Activated T-cell treated with anti-CD3 and anti-CD28 coated beads, Interleukin-2, amount 50 U/mL, for 24 hours (primary cell): ENCODE data around the gene FAM53A.

Source experiments
- DNase-seq: peaks from one replicate; pipeline ENCODE4 v3.0.0-alpha.2; 2020
- H3K27ac Mint-ChIP-seq: 2 replicates; pipeline ENCODE4 v1.8.0; 2020; ENCODE audit warnings: mild to moderate bottlenecking, mixed read lengths
- H3K27me3 Mint-ChIP-seq: 2 replicates; pipeline ENCODE4 v1.8.0; 2020; ENCODE audit warnings: mixed read lengths
- H3K36me3 Mint-ChIP-seq: 2 replicates; pipeline ENCODE4 v1.8.0; 2020; ENCODE audit warnings: low read depth, mixed read lengths
- H3K4me1 Mint-ChIP-seq: 2 replicates; pipeline ENCODE4 v1.8.0; 2020; ENCODE audit warnings: low read depth, mixed read lengths
- H3K4me3 Mint-ChIP-seq: 2 replicates; pipeline ENCODE4 v1.8.0; 2020; ENCODE audit warnings: mild to moderate bottlenecking, moderate library complexity, mixed read lengths
- H3K9me3 Mint-ChIP-seq: 2 replicates; pipeline ENCODE4 v1.8.0; 2020; ENCODE audit warnings: mixed read lengths

Gene FAM53A

DNA sequence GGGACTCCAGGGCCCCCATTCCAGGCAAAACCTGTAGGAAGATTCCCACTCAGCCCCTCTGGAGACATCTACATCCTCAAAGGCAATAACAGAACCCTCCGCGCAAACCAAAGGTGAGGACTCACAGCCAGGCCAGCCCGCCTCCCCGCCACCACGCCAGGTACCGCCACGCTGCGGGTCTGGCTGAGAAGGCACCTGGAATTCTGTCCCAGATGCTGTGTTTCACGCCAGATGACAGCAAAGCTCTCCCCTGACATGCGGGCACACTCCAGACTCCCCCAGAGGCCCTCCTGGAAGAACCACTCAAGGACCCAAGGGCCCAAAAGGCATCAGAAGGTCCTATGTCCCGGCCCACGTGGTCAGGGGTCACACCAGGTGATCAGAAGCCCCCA lies 59.6 kb downstream of the FAM53A start:
- Mint-ChIP-seq H3K4me3 (no peak overlapping the region), H3K27ac (no peak overlapping the region), H3K9me3 (no peaks in the 10 kb centered on the region), H3K27me3 (no peaks in the 10 kb centered on the region), H3K36me3 (no peaks in the 10 kb centered on the region), H3K4me1 (no peaks in the 10 kb centered on the region)
- no peak for DNase-seq

DNA sequence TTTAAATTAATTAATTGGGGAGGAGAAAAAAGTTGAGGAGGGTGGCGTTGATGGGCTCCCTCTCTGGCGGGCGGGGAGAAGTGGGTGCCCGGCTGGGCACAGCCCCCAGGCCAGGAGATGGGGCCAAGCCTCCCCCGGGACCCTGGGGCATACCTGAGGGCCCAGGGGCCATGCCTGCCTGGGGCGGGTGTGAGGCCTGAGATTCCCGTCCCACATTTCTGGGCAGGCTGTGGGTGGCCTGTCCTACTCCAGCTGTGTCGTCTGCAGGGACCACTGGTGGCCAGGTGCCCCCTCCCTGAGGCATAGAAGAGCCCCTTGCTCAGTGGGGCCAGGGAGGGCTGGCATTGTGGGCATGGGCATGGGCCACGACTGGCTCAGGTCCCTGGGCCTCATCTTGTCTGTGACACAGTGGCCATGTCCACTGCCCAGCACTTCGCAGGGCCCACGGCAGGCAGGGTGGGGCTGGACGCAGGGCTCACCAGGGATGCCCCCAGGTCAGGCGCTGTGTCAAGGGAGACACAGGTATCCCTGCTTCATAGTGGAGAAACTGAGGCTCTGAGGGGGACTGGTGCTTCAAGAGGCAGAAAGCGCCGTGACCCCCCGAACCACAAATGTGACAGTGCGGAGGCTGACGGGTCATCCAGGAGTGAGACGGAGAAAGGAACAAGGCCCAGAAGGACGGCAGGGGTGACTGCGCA lies 60.1 kb downstream of the FAM53A start:
- no peak for DNase-seq
- Mint-ChIP-seq H3K9me3 (no peaks in the 10 kb centered on the region), H3K27ac (no peak overlapping the region), H3K4me3 (no peak overlapping the region), H3K4me1 (no peaks in the 10 kb centered on the region), H3K27me3 (no peaks in the 10 kb centered on the region), H3K36me3 (no peaks in the 10 kb centered on the region)

DNA sequence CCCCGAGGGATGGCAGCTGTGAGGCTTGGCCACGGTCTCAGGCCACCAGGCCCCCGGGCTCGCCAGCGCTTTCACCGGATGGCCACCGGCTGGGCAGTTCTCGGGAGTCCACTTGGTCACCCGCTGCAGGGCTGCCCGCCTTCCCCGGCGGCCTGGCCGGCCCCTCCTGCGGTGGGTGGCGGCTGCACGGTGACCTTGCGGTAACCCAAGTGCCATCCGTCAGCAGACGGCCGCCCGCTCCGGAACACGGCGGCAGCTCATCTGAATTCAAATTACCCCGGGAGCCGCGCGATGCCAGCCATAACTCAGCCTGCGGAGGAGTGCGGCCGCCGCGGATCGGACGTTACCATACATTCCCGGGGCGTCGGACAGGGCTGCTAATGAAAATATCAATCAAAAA lies 60.7 kb downstream of the FAM53A start:
- H3K36me3 Mint-ChIP-seq: no peaks in the 10 kb centered on the region
- H3K4me3 Mint-ChIP-seq: no peak overlapping the region
- no peaks in the 10 kb centered on the region for H3K27me3 Mint-ChIP-seq
- H3K27ac Mint-ChIP-seq: no peak overlapping the region
- DNase-seq: no peak
- no peaks in the 10 kb centered on the region for H3K9me3 Mint-ChIP-seq
- H3K4me1 Mint-ChIP-seq: no peaks in the 10 kb centered on the region

DNA sequence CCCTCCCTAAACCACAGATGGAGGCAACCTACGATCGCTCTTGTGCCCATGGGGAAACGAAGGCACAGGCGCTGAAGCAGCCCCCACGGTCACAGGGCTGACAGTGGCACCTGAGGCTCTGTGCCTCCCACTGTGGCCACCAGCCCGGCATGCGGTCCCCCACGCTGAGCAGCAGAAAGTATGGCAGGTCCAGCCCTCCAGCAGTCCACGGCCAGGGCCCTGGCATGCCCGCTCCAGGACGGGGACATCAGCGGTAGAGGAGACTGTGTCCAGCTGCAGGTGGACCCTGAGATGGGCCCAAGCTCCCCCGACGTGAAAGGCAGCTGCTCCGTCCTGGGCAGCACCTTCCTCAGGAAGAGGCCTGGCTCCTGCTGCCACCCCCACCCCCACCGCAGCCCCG lies 61.2 kb downstream of the FAM53A start:
- H3K27ac Mint-ChIP-seq: no peak overlapping the region
- H3K27me3 Mint-ChIP-seq: no peaks in the 10 kb centered on the region
- no peak overlapping the region for H3K4me3 Mint-ChIP-seq
- H3K4me1 Mint-ChIP-seq: no peaks in the 10 kb centered on the region
- no peaks in the 10 kb centered on the region for H3K9me3 Mint-ChIP-seq
- no peaks in the 10 kb centered on the region for H3K36me3 Mint-ChIP-seq
- no peak for DNase-seq

DNA sequence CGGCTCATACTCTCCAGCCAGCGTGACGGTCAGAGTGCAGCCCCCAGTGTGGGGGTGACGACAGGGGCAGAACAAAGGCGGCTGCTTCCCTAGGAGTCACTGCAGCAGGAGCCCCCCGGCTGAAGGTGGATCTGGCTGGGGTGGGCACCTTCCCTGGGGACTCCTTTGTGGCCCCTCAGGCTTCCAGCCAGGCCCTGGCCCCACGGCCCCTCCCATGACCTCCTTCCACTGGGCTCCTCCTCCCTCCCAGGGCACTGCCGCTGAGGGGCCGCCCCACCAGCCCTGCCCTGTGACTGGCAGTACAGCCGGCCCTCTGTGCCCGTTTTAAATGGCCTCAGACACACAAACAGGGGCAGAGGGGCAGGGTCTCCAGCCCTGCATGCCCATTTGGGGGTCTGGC lies 61.9 kb downstream of the FAM53A start:
- no peaks in the 10 kb centered on the region for H3K36me3 Mint-ChIP-seq
- H3K27me3 Mint-ChIP-seq: no peaks in the 10 kb centered on the region
- H3K4me3 Mint-ChIP-seq: no peak overlapping the region
- no peak for DNase-seq
- H3K27ac Mint-ChIP-seq: no peak overlapping the region
- no peaks in the 10 kb centered on the region for H3K9me3 Mint-ChIP-seq
- no peaks in the 10 kb centered on the region for H3K4me1 Mint-ChIP-seq

DNA sequence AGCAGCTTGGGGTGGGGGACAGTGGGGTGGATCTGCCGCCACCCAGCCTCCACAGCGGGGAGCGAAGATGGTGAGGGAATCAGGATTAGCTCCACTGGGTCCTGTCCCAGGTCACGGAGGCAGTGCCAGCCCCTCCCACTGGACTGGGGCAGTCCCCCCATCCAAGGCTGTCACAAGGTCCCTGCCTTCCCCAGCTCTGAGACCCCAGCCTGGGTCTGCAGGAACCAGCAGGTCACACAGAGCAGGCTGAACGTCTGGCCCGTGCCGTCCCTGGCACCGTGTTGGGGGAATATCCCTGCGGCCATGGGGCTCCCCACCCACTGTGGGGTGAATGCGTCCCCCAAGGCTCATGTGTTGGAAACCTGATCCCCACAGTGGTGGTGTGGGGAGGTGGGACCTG lies 62.6 kb downstream of the FAM53A start:
- DNase-seq: no peak
- Mint-ChIP-seq H3K27me3 (no peaks in the 10 kb centered on the region), H3K27ac (no peak overlapping the region), H3K9me3 (no peaks in the 10 kb centered on the region), H3K36me3 (no peaks in the 10 kb centered on the region), H3K4me3 (no peak overlapping the region), H3K4me1 (no peaks in the 10 kb centered on the region)

DNA sequence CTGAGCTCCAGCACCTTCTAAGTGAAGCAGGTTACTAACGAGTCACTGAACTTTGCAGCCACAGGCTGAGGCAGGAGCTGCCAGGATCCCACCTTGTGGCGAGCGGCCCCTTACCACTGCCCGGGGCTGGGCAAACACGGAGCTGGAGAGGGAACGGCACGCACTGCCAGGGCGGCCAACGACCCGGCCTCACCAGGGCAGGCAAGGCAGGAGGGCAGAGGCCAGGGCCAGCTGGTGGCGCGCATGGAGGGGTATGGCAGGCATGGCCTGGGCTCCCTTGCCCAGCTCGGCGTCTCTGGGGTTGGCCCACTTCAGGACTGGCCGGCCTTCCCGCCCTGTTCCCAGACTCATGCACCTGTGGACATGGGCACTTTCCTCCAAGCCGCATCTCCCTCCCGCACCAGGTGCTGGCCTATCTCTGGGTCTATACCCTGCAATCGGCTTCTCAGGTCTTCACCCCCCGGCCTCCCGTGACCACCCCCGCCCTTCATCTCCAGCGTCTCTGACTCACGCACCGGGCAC lies 64.9 kb downstream of the FAM53A start:
- H3K27me3 Mint-ChIP-seq: no peaks in the 10 kb centered on the region
- H3K4me1 Mint-ChIP-seq: peaks cover 17% of the 10 kb centered on the region
- peaks cover 7% of the 10 kb centered on the region for H3K9me3 Mint-ChIP-seq
- DNase-seq: no peak
- H3K27ac Mint-ChIP-seq: no peak overlapping the region
- H3K4me3 Mint-ChIP-seq: no peak overlapping the region
- H3K36me3 Mint-ChIP-seq: no peaks in the 10 kb centered on the region

DNA sequence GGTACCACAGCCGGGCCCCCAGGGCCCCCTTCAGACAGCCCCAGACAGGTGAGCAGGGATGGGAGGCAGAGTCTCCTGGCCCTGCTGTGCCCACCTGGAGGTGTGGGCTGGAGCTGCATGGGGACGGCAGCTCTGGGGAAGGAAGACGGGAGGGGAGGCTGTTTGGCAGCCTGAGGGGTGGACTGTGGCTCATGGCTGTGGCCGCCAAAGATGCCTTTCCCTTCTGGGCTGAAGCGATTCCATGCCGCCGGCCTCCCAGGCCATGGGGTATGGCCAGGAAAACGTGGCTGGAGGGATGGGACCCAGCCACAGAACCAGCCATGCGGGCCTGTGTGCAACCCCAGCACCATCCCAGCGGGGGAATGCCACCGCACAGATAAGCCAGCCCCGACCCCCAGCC lies 65.7 kb downstream of the FAM53A start:
- no peaks in the 10 kb centered on the region for H3K36me3 Mint-ChIP-seq
- no peaks in the 10 kb centered on the region for H3K27me3 Mint-ChIP-seq
- no peak overlapping the region for H3K27ac Mint-ChIP-seq
- H3K4me1 Mint-ChIP-seq: peaks cover 19% of the 10 kb centered on the region
- DNase-seq: no peak
- no peak overlapping the region for H3K4me3 Mint-ChIP-seq
- peaks cover 7% of the 10 kb centered on the region for H3K9me3 Mint-ChIP-seq

DNA sequence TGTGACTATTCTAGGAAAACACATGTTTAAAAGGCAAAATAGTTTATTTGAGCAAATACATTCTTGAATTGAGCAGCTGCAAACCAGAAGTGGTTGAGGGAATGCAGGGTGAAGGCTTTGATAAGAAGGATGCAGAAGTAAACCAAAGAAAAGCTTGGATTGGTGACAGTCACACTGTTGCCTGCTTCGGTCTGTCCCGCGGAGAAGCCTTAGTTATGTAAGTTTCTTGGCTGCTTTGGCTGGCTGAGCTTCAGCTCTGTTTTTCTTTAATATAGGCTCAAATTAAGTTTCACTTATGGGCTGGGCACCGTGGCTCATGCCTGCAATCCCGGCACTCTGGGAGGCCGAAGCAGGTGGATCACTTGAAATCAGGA lies 67.6 kb downstream of the FAM53A start:
- H3K27me3 Mint-ChIP-seq: no peaks in the 10 kb centered on the region
- H3K4me3 Mint-ChIP-seq: no peak overlapping the region
- H3K9me3 Mint-ChIP-seq: peaks cover 7% of the 10 kb centered on the region
- H3K36me3 Mint-ChIP-seq: no peaks in the 10 kb centered on the region
- H3K4me1 Mint-ChIP-seq: peaks cover 19% of the 10 kb centered on the region
- no peak for DNase-seq
- H3K27ac Mint-ChIP-seq: no peak overlapping the region

DNA sequence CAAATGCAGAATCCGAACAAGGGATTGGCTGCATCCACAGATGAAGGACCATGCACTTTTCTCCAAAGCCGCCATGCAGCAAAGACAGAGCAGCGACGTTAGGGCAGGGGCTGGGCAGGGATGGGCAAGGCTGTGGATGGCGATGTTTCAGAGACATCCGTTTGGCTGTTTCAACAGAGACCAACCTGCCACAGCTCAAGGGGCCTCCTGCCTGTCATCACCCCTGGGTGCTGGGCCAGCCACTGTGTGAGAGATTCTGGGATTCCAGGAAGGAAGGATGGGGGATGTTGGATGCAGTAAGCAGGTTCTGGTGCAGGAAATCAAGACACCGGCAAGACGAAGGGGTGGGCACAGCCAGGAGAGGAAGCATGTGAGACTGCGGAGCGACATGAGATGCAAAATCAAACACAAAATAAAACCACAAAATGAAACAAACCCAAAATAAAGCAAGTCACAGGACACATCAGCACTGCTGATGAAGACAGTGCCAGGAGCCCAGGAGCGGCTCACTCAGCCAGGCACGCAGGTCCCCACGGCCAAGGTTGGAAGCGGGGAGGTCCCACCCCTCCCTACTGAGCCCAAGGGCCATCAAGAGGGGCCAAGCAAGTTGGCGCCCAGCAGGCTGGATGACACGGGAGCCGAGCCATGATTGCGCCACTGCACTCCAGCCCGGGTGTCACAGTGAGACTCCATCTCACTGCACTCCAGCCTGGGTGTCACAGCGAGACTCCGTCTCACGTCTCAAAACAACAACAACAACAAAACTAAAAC lies 68.1 kb downstream of the FAM53A start:
- H3K9me3 Mint-ChIP-seq: peaks cover 7% of the 10 kb centered on the region
- H3K27me3 Mint-ChIP-seq: no peaks in the 10 kb centered on the region
- H3K36me3 Mint-ChIP-seq: no peaks in the 10 kb centered on the region
- no peak for DNase-seq
- peaks cover 19% of the 10 kb centered on the region for H3K4me1 Mint-ChIP-seq
- H3K4me3 Mint-ChIP-seq: no peak overlapping the region
- H3K27ac Mint-ChIP-seq: no peak overlapping the region

DNA sequence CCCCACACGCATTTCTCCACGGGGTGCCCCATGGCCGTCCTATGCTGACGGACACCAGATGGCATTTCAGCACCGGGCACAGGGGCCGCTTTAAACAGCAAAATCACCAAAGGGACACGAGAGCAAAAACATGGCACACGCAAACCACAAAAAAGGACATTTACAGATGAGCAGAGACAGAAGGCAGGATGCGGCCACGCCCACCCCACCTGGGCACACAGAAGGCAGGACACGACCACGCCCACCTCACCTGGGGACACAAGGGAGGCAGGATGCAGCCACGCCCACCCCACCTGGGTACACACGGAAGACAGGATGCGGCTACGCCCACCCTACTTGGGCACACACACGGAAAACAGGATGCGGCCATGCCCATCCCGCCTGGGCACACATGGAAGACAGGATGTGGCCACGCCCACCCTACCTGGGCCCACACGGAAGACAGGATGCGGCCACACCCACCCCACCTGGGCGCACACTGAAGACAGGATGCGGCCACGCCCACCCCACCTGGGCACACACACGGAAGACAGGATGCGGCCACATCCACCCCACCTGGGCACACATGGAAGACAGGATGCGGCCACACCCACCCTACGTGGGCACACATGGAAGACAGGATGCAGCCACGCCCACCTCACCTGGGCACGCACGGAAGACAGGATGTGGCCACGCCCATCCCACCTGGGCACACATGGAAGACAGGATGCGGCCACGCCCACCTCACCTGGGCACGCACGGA lies 69.1 kb downstream of the FAM53A start:
- H3K36me3 Mint-ChIP-seq: no peaks in the 10 kb centered on the region
- H3K4me1 Mint-ChIP-seq: peaks cover 19% of the 10 kb centered on the region
- H3K27ac Mint-ChIP-seq: no peak overlapping the region
- no peak for DNase-seq
- peaks cover 7% of the 10 kb centered on the region for H3K9me3 Mint-ChIP-seq
- no peaks in the 10 kb centered on the region for H3K27me3 Mint-ChIP-seq
- H3K4me3 Mint-ChIP-seq: no peak overlapping the region

DNA sequence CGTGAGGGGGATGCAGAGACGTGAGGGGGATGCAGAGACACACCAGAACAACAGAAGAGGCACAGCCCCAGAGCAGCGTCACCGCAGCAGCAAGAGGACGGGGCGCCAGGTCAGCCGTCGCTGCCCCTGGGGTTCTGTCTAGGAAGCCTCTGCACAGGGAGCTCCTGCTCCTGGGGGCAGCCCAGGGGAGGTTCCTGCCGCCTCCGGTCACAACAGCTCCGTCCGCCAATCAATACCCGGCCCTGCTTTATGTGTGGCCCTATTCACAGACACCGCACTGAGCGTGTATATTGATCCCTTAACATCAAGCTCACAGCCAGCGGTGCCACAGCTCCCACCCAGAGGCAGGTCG lies 69.6 kb downstream of the FAM53A start:
- peaks cover 7% of the 10 kb centered on the region for H3K9me3 Mint-ChIP-seq
- no peak overlapping the region for H3K27ac Mint-ChIP-seq
- no peak overlapping the region for H3K4me3 Mint-ChIP-seq
- no peaks in the 10 kb centered on the region for H3K27me3 Mint-ChIP-seq
- no peak for DNase-seq
- peaks cover 19% of the 10 kb centered on the region for H3K4me1 Mint-ChIP-seq
- H3K36me3 Mint-ChIP-seq: no peaks in the 10 kb centered on the region

DNA sequence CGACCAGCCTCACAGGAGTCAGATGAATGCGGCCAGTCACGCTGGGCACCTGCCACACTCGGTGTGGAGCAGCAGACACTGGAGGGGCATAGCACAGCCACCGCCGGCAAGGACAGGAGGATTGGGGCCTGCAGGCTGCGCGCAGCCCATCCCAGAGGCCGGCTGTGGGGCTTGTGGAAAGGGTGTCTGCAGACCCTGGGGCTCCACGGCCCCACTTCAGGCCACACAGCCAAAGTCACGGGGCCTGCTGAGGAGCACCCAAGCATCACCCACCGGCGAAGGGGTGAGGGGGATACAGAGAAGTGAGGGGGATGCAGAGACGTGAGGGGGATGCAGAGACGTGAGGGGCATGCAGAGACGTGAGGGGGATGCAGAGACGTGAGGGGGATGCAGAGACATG lies 70.1 kb downstream of the FAM53A start:
- H3K27ac Mint-ChIP-seq: no peak overlapping the region

DNA sequence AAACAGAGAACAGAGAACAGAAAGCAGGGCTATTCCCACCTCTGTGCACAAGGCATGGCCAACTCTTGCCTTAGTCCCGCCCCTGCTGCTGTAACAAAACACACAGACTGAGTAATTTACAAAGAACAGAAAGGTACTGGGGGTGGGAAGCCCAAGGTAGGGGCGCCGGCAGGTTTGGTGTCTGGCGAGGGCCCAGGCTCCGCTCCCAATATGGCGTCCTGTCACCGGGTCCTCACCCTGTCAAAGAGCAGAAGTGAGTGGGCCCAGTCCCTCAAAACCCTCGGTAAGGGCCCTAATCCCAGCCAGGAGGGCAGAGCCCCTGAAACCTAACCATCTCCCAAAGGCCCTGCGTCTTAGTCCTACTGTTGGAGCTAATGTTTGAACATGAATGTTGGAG lies 71.0 kb downstream of the FAM53A start:
- Mint-ChIP-seq H3K4me1 (peaks cover 19% of the 10 kb centered on the region), H3K27ac (no peak overlapping the region)
- no peak for DNase-seq

More for the DNA sequence above, 70.1 kb downstream of the FAM53A start:
- Mint-ChIP-seq H3K9me3 (peaks cover 7% of the 10 kb centered on the region), H3K4me3 (no peak overlapping the region), H3K36me3 (no peaks in the 10 kb centered on the region), H3K27me3 (no peaks in the 10 kb centered on the region), H3K4me1 (peaks cover 19% of the 10 kb centered on the region)
- DNase-seq: no peak

More for the DNA sequence above, 71.0 kb downstream of the FAM53A start:
- Mint-ChIP-seq H3K9me3 (peaks cover 7% of the 10 kb centered on the region), H3K36me3 (no peaks in the 10 kb centered on the region), H3K27me3 (no peaks in the 10 kb centered on the region), H3K4me3 (no peak overlapping the region)
